ENCODE measurements around the gene DHDH.

GRCh38 chr19:48993175-48994034 is 59.9 kb downstream of the DHDH start, which contains the start of the genes GYS1 and RUVBL2:
- TF ChIP-seq CTCF (conservative IDR thresholded peaks at IDR 0.05; ENCODE audit: low read length) (peak; percentile 84), EZH2phosphoT487 (IDR thresholded peaks at IDR 0.05; ENCODE audit: borderline replicate concordance, low read depth, low read length) (no peak)
